ENCODE data around the gene CDC14A.

DNA sequence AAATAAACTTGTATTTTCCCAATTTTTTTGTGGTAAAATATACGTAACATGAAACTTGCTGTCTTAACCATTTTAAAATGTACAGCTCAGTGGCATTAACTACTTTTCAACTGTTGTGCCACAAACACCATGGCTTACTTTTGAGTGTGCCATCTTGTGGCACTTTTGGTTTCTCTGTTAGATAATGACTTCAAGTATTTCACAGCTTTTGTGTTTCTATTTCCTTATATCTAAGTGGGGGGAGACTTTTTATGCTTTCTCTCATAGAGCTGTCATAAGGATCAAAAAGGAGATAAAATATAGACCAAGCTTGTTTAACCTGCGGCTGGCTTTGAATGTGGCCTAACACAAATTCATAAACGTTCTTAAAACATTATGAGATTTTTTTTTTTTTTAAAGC is 44.3 kb downstream of the CDC14A start:
- TF ChIP-seq CTCF (conservative IDR thresholded peaks at IDR 0.05 in 1 of 2, IDR thresholded peaks at IDR 0.05 in 1 of 2; ENCODE audit: extremely low read depth in 1 of 2, insufficient read depth in 1 of 2, low read depth in 1 of 2, low read length in 2 of 2) (no peak), EZH2 (IDR thresholded peaks at IDR 0.05; ENCODE audit: borderline replicate concordance, low read length) (no peak)
